HEK293T (cell line): ENCODE results near the gene NCF2.

Source experiments
- CTCF ChIA-PET: fragments of 350-600 bp; formaldehyde crosslinking; extraction: SDS; loops from one replicate; lab custom pipeline; 2021; ENCODE audit warnings: antibody characterized with exemption, inconsistent platforms; lab: Yijun Ruan, JAX
- POLR2A ChIA-PET: fragments of 350-600 bp; formaldehyde crosslinking; extraction: SDS; loops from one replicate; lab custom pipeline; 2020; ENCODE audit warnings: antibody characterized with exemption, inconsistent platforms; lab: Yijun Ruan, JAX
- DNase-seq: peaks from one replicate; pipeline ENCODE4 v3.0.0; 2012; ENCODE audit warnings: mixed read lengths; ENCODE audit errors: extremely low spot score
- ARNT ChIP-seq: fragments of 450-650 bp; IDR thresholded peaks from 2 replicates; pipeline ENCODE4 v1.6.1; 2017; ENCODE audit warnings: mild to moderate bottlenecking
- BHLHE40 ChIP-seq: fragments of 450-650 bp; IDR thresholded peaks from 2 replicates; pipeline ENCODE4 v1.6.1; 2016; ENCODE audit warnings: mild to moderate bottlenecking, moderate library complexity, borderline replicate concordance
- CTBP1 ChIP-seq: fragments of 450-650 bp; IDR thresholded peaks from 2 replicates; pipeline ENCODE4 v1.6.1; 2016; ENCODE audit warnings: borderline replicate concordance
- ELF4 ChIP-seq: fragments of 450-650 bp; IDR thresholded peaks from 2 replicates; pipeline ENCODE4 v1.6.1; 2017; ENCODE audit warnings: antibody characterized with exemption
- FOXA1 ChIP-seq: fragments of 450-650 bp; IDR thresholded peaks from 2 replicates; pipeline ENCODE4 v1.6.1; 2016; ENCODE audit warnings: mild to moderate bottlenecking
- FOXK2 ChIP-seq: fragments of 450-650 bp; IDR thresholded peaks from 2 replicates; pipeline ENCODE4 v1.6.1; 2016; ENCODE audit warnings: mild to moderate bottlenecking
- FOXM1 ChIP-seq: fragments of 450-650 bp; IDR thresholded peaks from 2 replicates; pipeline ENCODE4 v1.6.1; 2017; ENCODE audit warnings: mild to moderate bottlenecking, borderline replicate concordance
- HDGF ChIP-seq: fragments of 450-650 bp; IDR thresholded peaks from 2 replicates; pipeline ENCODE4 v1.6.1; 2017; ENCODE audit warnings: antibody characterized with exemption, borderline replicate concordance
- L3MBTL2 ChIP-seq: fragments of 450-650 bp; conservative IDR thresholded peaks from 2 replicates; pipeline ENCODE4 v1.6.1; 2016; ENCODE audit warnings: mild to moderate bottlenecking
- LEF1 ChIP-seq: fragments of 450-650 bp; IDR thresholded peaks from 2 replicates; pipeline ENCODE4 v1.6.1; 2017; ENCODE audit warnings: mild to moderate bottlenecking, borderline replicate concordance
- NFRKB ChIP-seq: fragments of 450-650 bp; IDR thresholded peaks from 2 replicates; pipeline ENCODE4 v1.6.1; 2016; ENCODE audit warnings: mild to moderate bottlenecking, moderate library complexity
- SP1 ChIP-seq: fragments of 450-650 bp; IDR thresholded peaks from 2 replicates; pipeline ENCODE4 v1.6.1; 2017
- SUZ12 ChIP-seq: fragments of 450-650 bp; IDR thresholded peaks from 2 replicates; pipeline ENCODE4 v1.6.1; 2016; ENCODE audit warnings: mild to moderate bottlenecking
- TARDBP ChIP-seq: fragments of 450-650 bp; IDR thresholded peaks from 2 replicates; pipeline ENCODE4 v1.6.1; 2016
- ZNF384 ChIP-seq: fragments of 450-650 bp; IDR thresholded peaks from 2 replicates; pipeline ENCODE4 v1.6.1; 2016
- TF ChIP-seq, protein P1 (sequence below): fragments of 450-650 bp; IDR thresholded peaks from 2 replicates; pipeline ENCODE4 v1.6.1; 2016

The NCF2 gene

DNA sequence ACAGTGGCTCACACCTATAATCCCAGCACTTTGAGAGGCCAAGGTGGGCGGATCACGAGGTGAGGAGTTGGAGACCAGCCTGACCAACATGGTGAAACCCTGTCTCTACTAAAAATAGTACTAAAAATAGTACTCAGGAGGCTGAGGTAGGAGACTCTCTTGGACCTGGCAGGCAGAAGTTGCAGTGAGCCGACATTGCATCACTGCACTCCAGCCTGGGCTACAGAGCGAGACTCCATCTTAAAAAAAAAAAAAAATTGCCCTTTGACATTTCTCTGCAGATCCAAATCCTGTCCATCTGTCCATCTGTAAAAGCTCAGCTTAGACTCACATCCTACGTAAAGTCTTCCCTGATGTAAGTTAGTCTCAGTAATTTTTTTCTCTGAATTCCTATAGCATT is 6.2 kb upstream of the NCF2 start:
- CTCF ChIA-PET, result no interaction called here
- POLR2A ChIA-PET, result no interaction called here
- TF ChIP-seq CTBP1 (no peak), ELF4 (no peak), SUZ12 (no peak), ZNF384 (no peak), SP1 (no peak), HDGF (no peak), ARNT (no peak), FOXA1 (no peak), NFRKB (no peak), FOXM1 (no peak), L3MBTL2 (no peak), BHLHE40 (no peak), LEF1 (no peak), TARDBP (no peak), FOXK2 (no peak)
- TF ChIP-seq, protein P1, sequence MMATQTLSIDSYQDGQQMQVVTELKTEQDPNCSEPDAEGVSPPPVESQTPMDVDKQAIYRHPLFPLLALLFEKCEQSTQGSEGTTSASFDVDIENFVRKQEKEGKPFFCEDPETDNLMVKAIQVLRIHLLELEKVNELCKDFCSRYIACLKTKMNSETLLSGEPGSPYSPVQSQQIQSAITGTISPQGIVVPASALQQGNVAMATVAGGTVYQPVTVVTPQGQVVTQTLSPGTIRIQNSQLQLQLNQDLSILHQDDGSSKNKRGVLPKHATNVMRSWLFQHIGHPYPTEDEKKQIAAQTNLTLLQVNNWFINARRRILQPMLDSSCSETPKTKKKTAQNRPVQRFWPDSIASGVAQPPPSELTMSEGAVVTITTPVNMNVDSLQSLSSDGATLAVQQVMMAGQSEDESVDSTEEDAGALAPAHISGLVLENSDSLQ, result no peak
- DNase-seq, result no peak

DNA sequence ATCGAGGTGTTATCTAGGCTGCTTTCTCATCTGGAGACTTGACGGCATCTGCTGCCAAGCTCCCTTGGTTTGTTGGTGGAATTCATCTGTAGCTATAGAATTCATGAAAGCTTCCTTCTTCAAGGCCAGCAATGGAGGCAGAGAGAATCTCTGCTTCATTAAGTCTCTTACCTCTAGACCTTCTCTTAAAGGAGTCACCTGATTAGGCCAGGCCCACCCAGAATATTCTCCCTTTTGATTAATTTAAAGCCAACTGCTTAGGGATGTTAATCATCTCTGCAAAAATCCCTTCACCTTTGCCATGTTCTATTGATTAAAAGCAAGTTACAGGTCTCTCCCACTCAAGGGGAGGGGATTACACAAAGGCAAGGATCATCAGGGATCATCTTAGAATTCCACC is 5.3 kb upstream of the NCF2 start:
- CTCF ChIA-PET, result no interaction called here
- DNase-seq, result no peak
- no peak for TF ChIP-seq ARNT
- no peak for TF ChIP-seq LEF1
- no peak for TF ChIP-seq NFRKB
- TF ChIP-seq HDGF, result no peak
- TF ChIP-seq TARDBP, result no peak
- TF ChIP-seq SUZ12, result no peak
- TF ChIP-seq CTBP1, result no peak
- TF ChIP-seq BHLHE40, result no peak
- TF ChIP-seq SP1, result no peak
- no peak for TF ChIP-seq FOXA1
- TF ChIP-seq FOXK2, result no peak
- POLR2A ChIA-PET, result no interaction called here

DNA sequence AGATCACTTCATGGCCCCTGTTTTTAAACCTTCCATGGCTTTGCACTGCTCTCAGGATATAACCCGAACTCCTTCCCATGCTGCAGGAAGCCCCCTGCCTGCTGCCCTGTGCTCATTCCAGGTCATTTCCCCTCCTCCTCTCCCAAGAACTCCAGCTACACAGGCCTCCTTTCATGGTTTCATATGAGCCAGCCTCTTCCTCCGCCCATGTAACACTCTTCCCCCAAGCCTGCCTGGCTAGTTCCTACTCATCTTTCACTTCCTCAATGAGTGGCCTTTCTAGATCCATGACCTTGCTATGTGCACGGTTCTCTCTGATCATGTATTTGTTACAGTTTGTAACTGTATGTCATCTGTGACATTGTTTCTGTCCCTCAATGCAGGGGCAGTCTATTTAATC is 3.1 kb upstream of the NCF2 start:
- TF ChIP-seq, protein P1, result no peak
- TF ChIP-seq FOXM1 (no peak), FOXA1 (no peak), ARNT (no peak)
- DNase-seq, result no peak
- ChIA-PET CTCF (no interaction called here), POLR2A (no interaction called here)

DNA sequence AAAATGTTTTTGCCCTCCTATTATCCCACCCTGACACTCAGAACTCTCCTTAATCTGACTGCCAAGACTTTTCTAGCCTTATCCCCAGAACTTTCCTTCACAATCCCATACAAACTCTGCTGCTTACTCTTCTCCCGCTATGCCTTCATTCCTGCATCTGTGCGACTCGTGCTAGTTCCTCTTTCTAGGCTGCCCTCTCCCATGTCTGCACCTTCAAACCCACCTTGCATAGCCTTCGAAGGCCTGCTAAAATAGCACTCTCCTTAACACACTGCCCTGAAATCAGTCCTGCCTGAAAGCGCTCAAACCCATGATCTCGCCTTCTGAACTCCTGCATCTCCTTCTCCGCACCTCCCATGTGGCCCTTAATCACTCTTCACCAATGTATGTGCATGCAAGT is 2.5 kb upstream of the NCF2 start:
- TF ChIP-seq, protein P1, result no peak
- TF ChIP-seq FOXK2 (no peak), HDGF (no peak), SUZ12 (no peak), ELF4 (no peak), FOXM1 (no peak)
- ChIA-PET CTCF (no interaction called here), POLR2A (no interaction called here)
- no peak for DNase-seq

DNA sequence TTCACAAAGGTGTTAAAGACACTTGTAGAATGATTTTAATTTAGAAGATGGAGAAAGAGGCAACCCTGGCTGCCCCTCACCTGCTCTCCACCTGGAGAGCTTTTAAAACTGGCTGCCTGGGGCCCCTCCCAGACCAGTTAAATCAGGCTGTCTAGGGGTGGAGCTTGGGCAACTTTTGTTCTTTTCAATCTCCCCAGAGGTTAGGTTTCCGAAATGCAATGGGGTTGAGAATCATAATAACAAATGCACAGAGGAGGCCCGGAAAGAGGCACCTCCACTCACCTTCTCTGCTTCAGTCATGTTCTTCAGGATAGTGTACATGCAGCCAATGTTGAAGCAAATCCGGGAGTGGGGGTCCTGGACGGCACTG is 400 bp downstream of the NCF2 start:
- no peak for TF ChIP-seq FOXA1
- ChIA-PET POLR2A (no interaction called here), CTCF (no interaction called here)
- DNase-seq, result no peak

DNA sequence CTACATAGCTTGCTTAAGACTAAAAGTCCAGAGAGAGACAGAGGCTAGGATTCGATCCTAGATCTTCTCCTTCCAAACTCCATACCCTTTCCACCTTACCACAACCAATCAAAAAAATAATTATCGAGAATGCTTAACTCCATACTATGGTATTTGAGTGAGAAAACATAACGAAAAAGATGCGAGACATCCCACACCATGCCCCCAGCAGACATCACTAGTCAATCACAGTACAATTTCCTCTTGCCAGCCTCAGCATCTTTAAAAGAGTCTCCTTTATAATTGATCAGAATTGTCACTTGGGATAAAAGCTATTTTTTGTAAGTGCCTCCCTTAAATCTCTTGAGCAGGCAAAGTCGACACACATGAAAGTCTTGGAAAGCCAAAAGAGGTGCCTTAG is 875 bp downstream of the NCF2 start:
- TF ChIP-seq TARDBP (no peak), ZNF384 (no peak), HDGF (no peak), FOXK2 (no peak), CTBP1 (no peak), FOXM1 (no peak), NFRKB (no peak), LEF1 (no peak), ELF4 (no peak), L3MBTL2 (no peak)
- TF ChIP-seq, protein P1, result no peak
- ChIA-PET CTCF (no interaction called here), POLR2A (no interaction called here)
- no peak for DNase-seq

DNA sequence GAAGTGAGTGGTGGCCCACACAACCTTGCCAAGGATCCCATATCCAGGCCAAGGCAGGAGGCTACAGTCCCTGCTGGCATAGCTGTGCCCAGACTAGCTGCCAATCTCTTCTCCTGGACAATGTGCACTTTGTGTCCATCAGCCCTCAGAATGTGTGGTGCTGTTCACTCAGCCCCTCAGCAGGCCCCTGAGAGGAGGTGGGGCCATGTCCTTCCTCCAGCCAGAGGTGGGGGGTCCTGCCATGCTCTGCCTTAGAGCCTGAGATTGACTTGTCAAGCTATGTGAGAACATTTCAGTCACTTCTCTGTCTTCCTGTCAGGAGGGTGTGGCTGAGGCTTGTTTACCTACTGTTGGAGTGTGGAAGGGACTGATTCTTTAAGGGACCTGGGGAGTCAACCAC is 1.4 kb downstream of the NCF2 start:
- ChIA-PET CTCF (no interaction called here), POLR2A (no interaction called here)
- no peak for DNase-seq
- TF ChIP-seq TARDBP (no peak), SUZ12 (no peak), FOXA1 (no peak), FOXK2 (no peak), NFRKB (no peak), CTBP1 (no peak), HDGF (no peak)
- TF ChIP-seq, protein P1, result no peak
